Neural cell (in vitro differentiated cells): Measurements from ENCODE around the gene CTTN. TPM values are rescaled to one million over a fixed set of nuclear protein-coding genes. Genes with fewer than 3 reads are reported as not detected.

Experiments
- H2AFZ ChIP-seq: fragments of 200-600, 300-800 bp; sonication (generic), shearing (Covaris generic); 2 replicates; pipeline ENCODE4 v1.6.0; 2014; ENCODE audit warnings: low read depth, mild to moderate bottlenecking, antibody characterized with exemption, low read length, moderate library complexity
- H3F3A ChIP-seq: fragments of 200-600 bp; shearing (Covaris generic); 2 replicates; pipeline ENCODE4 v1.6.1; 2016; ENCODE audit warnings: mild to moderate bottlenecking, moderate library complexity, mixed read lengths, antibody characterized with exemption, low read length; ENCODE audit not compliant: insufficient read depth, poor library complexity, severe bottlenecking
- H3K27ac ChIP-seq: fragments of 200-600, 300-800 bp; sonication (generic), shearing (Covaris generic); 2 replicates; pipeline ENCODE4 v1.5.1; 2014; ENCODE audit warnings: mild to moderate bottlenecking, low read length, moderate library complexity
- H3K27me3 ChIP-seq: fragments of 300-800, 200-600 bp; sonication (generic), shearing (Covaris generic); 2 replicates; pipeline ENCODE4 v1.6.0; 2014; ENCODE audit warnings: mild to moderate bottlenecking, low read depth, low read length, moderate library complexity; ENCODE audit not compliant: insufficient read depth
- H3K36me3 ChIP-seq: fragments of 300-800, 200-600 bp; sonication (generic), shearing (Covaris generic); 2 replicates; pipeline ENCODE4 v1.5.1; 2014; ENCODE audit warnings: mild to moderate bottlenecking, antibody characterized with exemption, low read length, moderate library complexity; ENCODE audit not compliant: insufficient read depth
- H3K4me2 ChIP-seq: fragments of 300-800, 200-600 bp; sonication (generic), shearing (Covaris generic); 2 replicates; pipeline ENCODE4 v1.6.0; 2014; ENCODE audit warnings: mild to moderate bottlenecking, low read length
- H3K4me3 ChIP-seq: fragments of 300-800, 200-600 bp; sonication (generic), shearing (Covaris generic); 2 replicates; pipeline ENCODE4 v1.5.1; 2014; ENCODE audit warnings: mild to moderate bottlenecking, low read length, moderate library complexity
- H3K79me2 ChIP-seq: fragments of 200-600 bp; shearing (Covaris generic); replicated peaks from 2 replicates; pipeline ENCODE4 v1.6.0; 2014; ENCODE audit warnings: mild to moderate bottlenecking, low read length, moderate library complexity; ENCODE audit not compliant: insufficient read depth
- H3K9ac ChIP-seq: fragments of 300-800, 200-600 bp; sonication (generic), shearing (Covaris generic); 2 replicates; pipeline ENCODE4 v1.6.1; 2016; ENCODE audit warnings: mild to moderate bottlenecking, low read length, mixed read lengths
- H3K9me2 ChIP-seq: fragments of 200-600 bp; shearing (Covaris generic); 2 replicates; pipeline ENCODE4 v1.6.1; 2016; ENCODE audit warnings: mild to moderate bottlenecking, low read length, mixed read lengths; ENCODE audit not compliant: insufficient read depth
- H3K9me3 ChIP-seq: fragments of 200-600, 300-800 bp; sonication (generic), shearing (Covaris generic); 2 replicates; pipeline ENCODE4 v1.6.1; 2016; ENCODE audit warnings: mild to moderate bottlenecking, mixed run types, low read length, moderate library complexity, mixed read lengths
- H4K20me1 ChIP-seq: fragments of 200-600 bp; shearing (Covaris generic); 2 replicates; pipeline ENCODE4 v1.6.1; 2016; ENCODE audit warnings: mild to moderate bottlenecking, mixed run types; ENCODE audit not compliant: insufficient read depth
- CTCF ChIP-seq: fragments of 450-650 bp; IDR thresholded peaks from 2 replicates; pipeline ENCODE4 v1.5.1; 2014; ENCODE audit warnings: antibody characterized with exemption, mild to moderate bottlenecking, moderate library complexity; ENCODE audit not compliant: poor library complexity, severe bottlenecking
- EP300 ChIP-seq: fragments of 450-650 bp; conservative IDR thresholded peaks from 2 replicates; pipeline ENCODE4 v1.6.1; 2014; ENCODE audit warnings: antibody characterized with exemption, mild to moderate bottlenecking, moderate library complexity; ENCODE audit not compliant: poor library complexity, severe bottlenecking
- EZH2 ChIP-seq: fragments of 200-600, 300-800 bp; shearing (Covaris generic), sonication (generic); IDR thresholded peaks from 2 replicates; pipeline ENCODE4 v1.6.1; 2014; ENCODE audit warnings: antibody characterized with exemption, low read length, borderline replicate concordance, mild to moderate bottlenecking; ENCODE audit not compliant: insufficient read depth, poor library complexity, severe bottlenecking
- MXI1 ChIP-seq: fragments of 450-650 bp; conservative IDR thresholded peaks from 2 replicates; pipeline ENCODE4 v1.6.1; 2014; ENCODE audit warnings: antibody characterized with exemption, mild to moderate bottlenecking; ENCODE audit not compliant: poor library complexity, severe bottlenecking
- POLR2AphosphoS5 ChIP-seq: IDR thresholded peaks from 2 replicates; pipeline ENCODE4 v1.6.1; 2012
- RAD21 ChIP-seq: fragments of 450-650 bp; conservative IDR thresholded peaks from 2 replicates; pipeline ENCODE4 v1.6.1; 2014; ENCODE audit warnings: antibody characterized with exemption, mild to moderate bottlenecking, moderate library complexity
- SMC3 ChIP-seq: fragments of 450-650 bp; conservative IDR thresholded peaks from 2 replicates; pipeline ENCODE4 v1.6.1; 2014; ENCODE audit warnings: antibody characterized with exemption, mild to moderate bottlenecking, moderate library complexity; ENCODE audit not compliant: poor library complexity
- TAF1 ChIP-seq: IDR thresholded peaks from 2 replicates; pipeline ENCODE4 v1.6.1; 2012; ENCODE audit warnings: low read depth
- polyA plus RNA-seq: library from polyadenylated mRNA; depleted of rRNA; stranded (reverse); fragments of >200 nt; gene quantifications from 2 replicates; pipeline ENCODE4 v1.2.3, GENCODE V29; 2014
- TF ChIP-seq, protein P1 (sequence below): IDR thresholded peaks from 2 replicates; pipeline ENCODE4 v1.6.1; 2012; ENCODE audit warnings: borderline replicate concordance

The CTTN gene
- polyA plus RNA-seq, 1 donor from 2014 or later, result 220 TPM

DNA sequence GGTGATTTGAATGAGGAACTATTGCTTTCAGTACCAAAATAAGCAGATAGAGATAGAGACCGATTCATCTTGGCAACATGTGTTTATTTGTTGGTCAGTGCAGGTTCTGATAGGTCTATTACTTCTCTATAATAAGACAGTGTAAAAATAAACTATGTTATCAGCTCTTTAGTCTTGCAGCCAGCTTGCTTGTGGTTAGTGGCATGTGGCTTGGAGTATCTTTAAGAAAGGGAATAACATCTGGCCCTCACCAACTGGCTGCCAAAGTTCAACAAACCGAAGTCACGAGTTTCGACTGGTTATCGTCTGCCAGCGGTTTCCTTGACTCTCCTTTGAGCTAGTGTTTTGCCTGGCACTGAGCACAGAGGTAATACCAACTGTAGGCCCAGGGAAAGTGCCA, 71.8 kb downstream of the CTTN start:
- Histone ChIP-seq H3K9ac (no peak overlapping the region), H3K36me3 (no peaks in the 10 kb centered on the region), H2AFZ (no peak overlapping the region), H3K27me3 (no peaks in the 10 kb centered on the region), H3F3A (no peaks in the 10 kb centered on the region), H3K79me2 (no peaks in the 10 kb centered on the region), H3K4me3 (no peak overlapping the region), H4K20me1 (no peaks in the 10 kb centered on the region), H3K27ac (no peak overlapping the region), H3K9me3 (no peaks in the 10 kb centered on the region), H3K4me2 (no peak overlapping the region), H3K9me2 (no peaks in the 10 kb centered on the region)
- TF ChIP-seq EZH2, result no peak
- no peak for TF ChIP-seq CTCF
- TF ChIP-seq SMC3, result no peak
- no peak for TF ChIP-seq MXI1
- TF ChIP-seq TAF1, result no peak
- TF ChIP-seq EP300, result no peak
- TF ChIP-seq POLR2AphosphoS5, result no peak
- TF ChIP-seq, protein P1, sequence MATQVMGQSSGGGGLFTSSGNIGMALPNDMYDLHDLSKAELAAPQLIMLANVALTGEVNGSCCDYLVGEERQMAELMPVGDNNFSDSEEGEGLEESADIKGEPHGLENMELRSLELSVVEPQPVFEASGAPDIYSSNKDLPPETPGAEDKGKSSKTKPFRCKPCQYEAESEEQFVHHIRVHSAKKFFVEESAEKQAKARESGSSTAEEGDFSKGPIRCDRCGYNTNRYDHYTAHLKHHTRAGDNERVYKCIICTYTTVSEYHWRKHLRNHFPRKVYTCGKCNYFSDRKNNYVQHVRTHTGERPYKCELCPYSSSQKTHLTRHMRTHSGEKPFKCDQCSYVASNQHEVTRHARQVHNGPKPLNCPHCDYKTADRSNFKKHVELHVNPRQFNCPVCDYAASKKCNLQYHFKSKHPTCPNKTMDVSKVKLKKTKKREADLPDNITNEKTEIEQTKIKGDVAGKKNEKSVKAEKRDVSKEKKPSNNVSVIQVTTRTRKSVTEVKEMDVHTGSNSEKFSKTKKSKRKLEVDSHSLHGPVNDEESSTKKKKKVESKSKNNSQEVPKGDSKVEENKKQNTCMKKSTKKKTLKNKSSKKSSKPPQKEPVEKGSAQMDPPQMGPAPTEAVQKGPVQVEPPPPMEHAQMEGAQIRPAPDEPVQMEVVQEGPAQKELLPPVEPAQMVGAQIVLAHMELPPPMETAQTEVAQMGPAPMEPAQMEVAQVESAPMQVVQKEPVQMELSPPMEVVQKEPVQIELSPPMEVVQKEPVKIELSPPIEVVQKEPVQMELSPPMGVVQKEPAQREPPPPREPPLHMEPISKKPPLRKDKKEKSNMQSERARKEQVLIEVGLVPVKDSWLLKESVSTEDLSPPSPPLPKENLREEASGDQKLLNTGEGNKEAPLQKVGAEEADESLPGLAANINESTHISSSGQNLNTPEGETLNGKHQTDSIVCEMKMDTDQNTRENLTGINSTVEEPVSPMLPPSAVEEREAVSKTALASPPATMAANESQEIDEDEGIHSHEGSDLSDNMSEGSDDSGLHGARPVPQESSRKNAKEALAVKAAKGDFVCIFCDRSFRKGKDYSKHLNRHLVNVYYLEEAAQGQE, result no peak
- TF ChIP-seq RAD21, result no peak

- H4K20me1 ChIP-seq, result no peaks in the 10 kb centered on the region
- H3K4me2 ChIP-seq, result no peak overlapping the region
These were observed 72.9 kb downstream of the CTTN start for GRCh38 chr11:70471254-70471653.

DNA sequence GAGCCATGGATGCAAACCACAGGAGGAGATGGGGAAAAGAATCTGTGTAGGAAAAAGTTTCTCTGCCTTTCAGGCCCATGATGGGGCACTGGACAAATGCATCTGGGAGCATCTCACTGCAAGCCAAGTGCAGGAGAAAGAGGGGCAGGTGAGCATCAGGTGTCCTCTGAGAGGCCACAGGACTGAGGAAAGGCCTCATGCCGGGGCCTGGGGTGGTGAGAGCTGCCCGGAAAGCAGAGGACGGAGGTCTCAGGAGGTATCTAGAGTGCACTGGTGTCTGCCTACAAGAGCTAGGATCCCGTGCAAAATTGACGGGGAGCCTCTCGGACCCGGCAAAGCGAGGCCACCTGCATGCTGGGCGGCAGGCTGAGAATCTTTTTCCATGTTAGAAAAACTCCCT, 73.9 kb downstream of the CTTN start:
- H3K4me2 ChIP-seq, result no peak overlapping the region
- no peaks in the 10 kb centered on the region for H3F3A ChIP-seq
- no peak overlapping the region for H3K9ac ChIP-seq
- H2AFZ ChIP-seq, result no peak overlapping the region
- no peak overlapping the region for H3K4me3 ChIP-seq
- H3K36me3 ChIP-seq, result no peaks in the 10 kb centered on the region
- H3K79me2 ChIP-seq, result no peaks in the 10 kb centered on the region
- no peaks in the 10 kb centered on the region for H3K27me3 ChIP-seq
- no peaks in the 10 kb centered on the region for H3K9me2 ChIP-seq
- no peaks in the 10 kb centered on the region for H4K20me1 ChIP-seq
- H3K27ac ChIP-seq, result no peak overlapping the region
- TF ChIP-seq MXI1 (no peak), EZH2 (no peak), POLR2AphosphoS5 (no peak), CTCF (no peak), SMC3 (no peak), TAF1 (no peak), RAD21 (no peak), EP300 (no peak)
- TF ChIP-seq, protein P1, result no peak
- H3K9me3 ChIP-seq, result no peaks in the 10 kb centered on the region

More at GRCh38 chr11:70471254-70471653, 72.9 kb downstream of the CTTN start:
- Histone ChIP-seq H3K79me2 (no peaks in the 10 kb centered on the region), H2AFZ (no peak overlapping the region), H3K9ac (no peak overlapping the region), H3K27me3 (no peaks in the 10 kb centered on the region), H3K27ac (no peak overlapping the region), H3K9me2 (no peaks in the 10 kb centered on the region), H3K9me3 (no peaks in the 10 kb centered on the region), H3K36me3 (no peaks in the 10 kb centered on the region), H3F3A (no peaks in the 10 kb centered on the region), H3K4me3 (no peak overlapping the region)
- no peak for TF ChIP-seq EP300
- no peak for TF ChIP-seq TAF1
